Measurements from ENCODE around the gene DDX42. TPM values are rescaled to one million over a fixed set of nuclear protein-coding genes. Genes with fewer than 3 reads are reported as not detected.
"Not testable (repeated sequence)": the region's sequence is repeated elsewhere in the genome, so short reads cannot be mapped to it uniquely, and the experiment has no call there.

The DDX42 gene
- total RNA-seq, 4 donors from 2014 or later: 56.9 to 222 (median 84.9) TPM

- no peak overlapping the region for H3K4me3 ChIP-seq
- TF ChIP-seq CTCF (IDR thresholded peaks at IDR 0.05) (no peak), POLR2A (IDR thresholded peaks at IDR 0.05) (no peak), EP300 (IDR thresholded peaks at IDR 0.05) (no peak)
- no peaks in the 10 kb centered on the region for H3K9me3 ChIP-seq
- H3K27me3 ChIP-seq: no peaks in the 10 kb centered on the region
- peaks cover 14% of the 10 kb centered on the region for H3K4me1 ChIP-seq
- no peak overlapping the region for H3K27ac ChIP-seq
- WGBS: 95% methylated on average over 13 of the region's 13 CpGs
- DNase-seq (ENCODE audit: low spot score in 2 of 2): no peak
- H3K36me3 ChIP-seq: peaks cover 44% of the 10 kb centered on the region
Observed at GRCh38 chr17:63786971-63787711, 13.2 kb downstream of the DDX42 start.

GRCh38 chr17:63790057-63790456, 16.1 kb downstream of the DDX42 start:
- no peaks in the 10 kb centered on the region for H3K9me3 ChIP-seq
- peaks cover 14% of the 10 kb centered on the region for H3K4me1 ChIP-seq
- 94% methylated on average over 6 of the region's 6 CpGs for WGBS
- no peak overlapping the region for H3K27ac ChIP-seq
- H3K27me3 ChIP-seq: no peaks in the 10 kb centered on the region
- no peak overlapping the region for H3K4me3 ChIP-seq
- peaks cover 73% of the 10 kb centered on the region for H3K36me3 ChIP-seq
- no peak for DNase-seq (ENCODE audit: low spot score in 2 of 2)
- TF ChIP-seq EP300 (IDR thresholded peaks at IDR 0.05) (no peak), POLR2AphosphoS5 (IDR thresholded peaks at IDR 0.05) (no peak), POLR2A (IDR thresholded peaks at IDR 0.05) (no peak), CTCF (IDR thresholded peaks at IDR 0.05) (no peak)

- H3K27ac ChIP-seq: no peak overlapping the region
- TF ChIP-seq EP300 (IDR thresholded peaks at IDR 0.05) (no peak), CTCF (IDR thresholded peaks at IDR 0.05) (no peak), POLR2A (IDR thresholded peaks at IDR 0.05) (no peak), POLR2AphosphoS5 (IDR thresholded peaks at IDR 0.05) (no peak)
- H3K36me3 ChIP-seq: peaks cover 89% of the 10 kb centered on the region
Observed at GRCh38 chr17:63792055-63792729, 18.2 kb downstream of the DDX42 start.

GRCh38 chr17:63796375-63796774, 22.4 kb downstream of the DDX42 start:
- H3K36me3 ChIP-seq: peaks cover 100% of the 10 kb centered on the region
- not testable (repeated sequence) for H3K9me3 ChIP-seq; H3K27ac ChIP-seq; H3K4me1 ChIP-seq; DNase-seq (ENCODE audit: low spot score in 2 of 2); H3K27me3 ChIP-seq; H3K4me3 ChIP-seq
- 99% methylated on average over 10 of the region's 10 CpGs for WGBS

More at GRCh38 chr17:63792055-63792729, 18.2 kb downstream of the DDX42 start:
- no peak for DNase-seq (ENCODE audit: low spot score in 2 of 2)
- 57% methylated on average over 3 of the region's 3 CpGs for WGBS
- no peaks in the 10 kb centered on the region for H3K27me3 ChIP-seq
- H3K9me3 ChIP-seq: no peaks in the 10 kb centered on the region
- H3K4me3 ChIP-seq: no peak overlapping the region
- H3K4me1 ChIP-seq: peaks cover 10% of the 10 kb centered on the region

- Histone ChIP-seq H3K27ac (no peak overlapping the region), H3K4me1 (no peaks in the 10 kb centered on the region), H3K4me3 (no peak overlapping the region), H3K9me3 (no peaks in the 10 kb centered on the region), H3K36me3 (peaks cover 100% of the 10 kb centered on the region), H3K27me3 (no peaks in the 10 kb centered on the region)
- no peak for TF ChIP-seq EP300 (IDR thresholded peaks at IDR 0.05)
- no peak for TF ChIP-seq CTCF (IDR thresholded peaks at IDR 0.05)
- TF ChIP-seq POLR2AphosphoS5 (IDR thresholded peaks at IDR 0.05): no peak
- TF ChIP-seq POLR2A (IDR thresholded peaks at IDR 0.05): no peak
- 79% methylated on average over 3 of the region's 3 CpGs for WGBS
- no peak for DNase-seq (ENCODE audit: low spot score in 2 of 2)
Observed at GRCh38 chr17:63798572-63799106, 24.7 kb downstream of the DDX42 start.

Data from suprapubic skin (tissue), 4 donors.